VCaP (cell line): ENCODE data around the gene ABHD17B.
A peak's percentile ranks its signal among the peaks of the same experiment; 100 is the strongest.

Experiments
- H3K27ac ChIP-seq: fragments of 450-650 bp; 2 replicates; pipeline ENCODE4 v1.5.1; 2017
- TF ChIP-seq, protein P1 (sequence below): fragments of 450-650 bp; conservative IDR thresholded peaks from 2 replicates; pipeline ENCODE4 v1.5.1; 2017; ENCODE audit warnings: mild to moderate bottlenecking, moderate library complexity

The ABHD17B gene

DNA sequence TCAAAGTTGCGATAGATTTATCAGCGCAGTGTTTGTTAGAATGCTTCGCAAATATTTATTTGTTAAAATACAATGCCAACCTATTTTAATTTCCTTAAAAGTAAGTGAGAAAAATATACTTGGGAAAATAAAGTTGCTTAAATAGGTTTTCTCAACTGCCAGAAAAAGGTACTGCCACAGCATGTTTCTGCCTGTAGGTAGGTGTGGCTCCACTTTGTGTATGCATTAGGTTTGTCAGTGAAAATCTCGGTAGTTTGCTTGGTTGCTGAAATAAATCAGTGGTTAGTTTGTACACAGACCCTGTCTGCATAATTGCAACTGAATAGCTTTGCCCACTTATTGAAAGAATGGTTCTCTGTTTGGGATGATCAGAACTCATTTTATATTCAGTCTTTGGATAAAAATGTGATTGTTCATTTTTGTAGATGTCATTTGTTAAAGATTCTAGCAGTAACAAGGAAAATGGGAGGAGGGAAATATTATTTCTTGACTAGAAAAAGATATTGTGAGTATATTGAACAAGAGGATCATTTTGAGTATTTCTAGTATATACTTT, 26.2 kb upstream of the ABHD17B start:
- TF ChIP-seq, protein P1, sequence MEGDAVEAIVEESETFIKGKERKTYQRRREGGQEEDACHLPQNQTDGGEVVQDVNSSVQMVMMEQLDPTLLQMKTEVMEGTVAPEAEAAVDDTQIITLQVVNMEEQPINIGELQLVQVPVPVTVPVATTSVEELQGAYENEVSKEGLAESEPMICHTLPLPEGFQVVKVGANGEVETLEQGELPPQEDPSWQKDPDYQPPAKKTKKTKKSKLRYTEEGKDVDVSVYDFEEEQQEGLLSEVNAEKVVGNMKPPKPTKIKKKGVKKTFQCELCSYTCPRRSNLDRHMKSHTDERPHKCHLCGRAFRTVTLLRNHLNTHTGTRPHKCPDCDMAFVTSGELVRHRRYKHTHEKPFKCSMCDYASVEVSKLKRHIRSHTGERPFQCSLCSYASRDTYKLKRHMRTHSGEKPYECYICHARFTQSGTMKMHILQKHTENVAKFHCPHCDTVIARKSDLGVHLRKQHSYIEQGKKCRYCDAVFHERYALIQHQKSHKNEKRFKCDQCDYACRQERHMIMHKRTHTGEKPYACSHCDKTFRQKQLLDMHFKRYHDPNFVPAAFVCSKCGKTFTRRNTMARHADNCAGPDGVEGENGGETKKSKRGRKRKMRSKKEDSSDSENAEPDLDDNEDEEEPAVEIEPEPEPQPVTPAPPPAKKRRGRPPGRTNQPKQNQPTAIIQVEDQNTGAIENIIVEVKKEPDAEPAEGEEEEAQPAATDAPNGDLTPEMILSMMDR, result no peak
- H3K27ac ChIP-seq, result no peak overlapping the region

DNA sequence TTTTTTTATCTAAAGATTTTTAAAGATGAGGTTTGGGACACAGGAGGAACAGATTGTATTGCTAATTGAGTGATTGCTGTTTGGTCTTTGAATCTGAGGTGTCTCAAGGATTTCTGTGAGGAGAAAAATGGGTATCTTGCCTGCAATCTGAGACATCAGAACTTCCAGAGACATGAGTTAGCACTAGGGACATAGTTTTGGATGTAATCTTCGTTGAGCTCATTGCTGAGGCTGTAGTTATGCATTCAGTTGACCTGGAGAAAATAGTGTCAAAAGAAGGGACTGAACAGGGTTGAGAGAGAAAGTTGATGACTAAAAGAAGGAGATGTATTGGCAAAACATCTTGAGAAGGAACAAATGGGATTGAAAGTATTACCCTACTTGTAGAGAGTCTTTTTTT, 25.1 kb upstream of the ABHD17B start:
- no peak overlapping the region for H3K27ac ChIP-seq
- TF ChIP-seq, protein P1, result no peak

DNA sequence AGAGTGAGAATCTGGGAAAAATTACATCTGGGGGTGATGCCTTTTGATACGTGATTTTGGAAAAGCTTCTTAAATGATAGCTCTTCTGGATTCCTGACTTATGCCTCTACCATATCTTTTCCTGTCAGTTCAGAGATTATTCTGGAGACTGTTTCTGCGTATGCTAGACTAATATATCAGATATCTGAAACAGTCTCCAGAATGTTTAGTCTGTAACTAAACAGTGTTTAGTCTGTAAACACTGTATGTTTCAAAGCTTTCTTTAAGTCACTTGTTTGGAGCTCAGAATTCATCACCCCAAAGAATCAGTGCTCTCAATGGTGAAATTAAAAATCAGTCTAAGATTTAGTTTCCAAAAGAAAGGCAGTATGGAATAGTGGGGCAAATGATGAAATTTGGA, 20.2 kb upstream of the ABHD17B start:
- H3K27ac ChIP-seq, result no peak overlapping the region
- TF ChIP-seq, protein P1, result no peak

DNA sequence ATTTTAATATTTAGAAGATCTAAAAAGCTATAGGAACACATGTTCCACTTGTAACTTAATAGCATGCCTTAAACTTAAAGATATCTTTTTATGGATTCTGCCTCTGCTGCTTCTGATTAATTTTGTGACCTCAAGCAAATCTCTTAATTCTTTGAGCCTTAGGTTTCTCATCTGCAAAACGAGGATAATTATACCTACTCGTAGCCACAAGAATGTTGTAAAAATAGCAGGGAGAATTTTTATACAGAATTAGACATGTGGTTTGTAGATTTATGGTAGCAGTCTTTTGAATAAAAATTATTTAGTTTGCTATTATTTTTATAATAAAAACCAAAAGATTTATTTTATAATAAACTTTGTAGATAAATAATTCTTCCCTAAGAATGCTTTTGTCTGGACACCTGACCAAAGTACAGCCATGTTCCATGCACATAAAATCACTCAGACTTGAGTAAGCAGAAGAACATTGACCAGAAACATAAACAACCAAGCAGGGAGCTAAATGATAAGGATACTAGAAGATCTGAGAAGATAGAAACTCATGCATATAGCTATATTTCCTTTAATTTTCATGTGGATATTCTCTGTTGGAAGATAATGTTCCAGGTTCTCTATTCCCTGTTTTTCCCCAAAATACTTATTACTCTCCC, 18.9 kb upstream of the ABHD17B start:
- TF ChIP-seq, protein P1, result no peak
- peak overlapping the region; percentile 49 for H3K27ac ChIP-seq

DNA sequence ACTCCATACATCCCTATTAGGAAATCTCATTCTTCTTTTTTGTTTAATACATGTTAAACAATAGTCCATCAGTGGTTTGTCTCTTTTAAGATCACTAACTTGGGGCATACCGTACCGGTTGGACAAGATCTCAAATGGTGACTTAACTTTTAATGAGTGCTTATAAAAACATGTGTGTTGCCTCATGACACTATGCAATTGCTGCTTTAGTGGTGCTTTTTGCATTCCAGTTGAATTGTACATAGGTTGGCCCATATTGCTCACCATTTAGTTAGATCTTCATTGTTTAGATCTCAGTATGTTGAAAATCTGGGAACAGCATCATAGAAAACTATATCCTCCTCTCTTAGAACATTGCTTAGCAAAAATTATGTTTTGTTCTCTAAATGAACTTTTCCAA, 18.2 kb upstream of the ABHD17B start:
- H3K27ac ChIP-seq, result peak overlapping the region; percentile 49
- TF ChIP-seq, protein P1, result no peak

DNA sequence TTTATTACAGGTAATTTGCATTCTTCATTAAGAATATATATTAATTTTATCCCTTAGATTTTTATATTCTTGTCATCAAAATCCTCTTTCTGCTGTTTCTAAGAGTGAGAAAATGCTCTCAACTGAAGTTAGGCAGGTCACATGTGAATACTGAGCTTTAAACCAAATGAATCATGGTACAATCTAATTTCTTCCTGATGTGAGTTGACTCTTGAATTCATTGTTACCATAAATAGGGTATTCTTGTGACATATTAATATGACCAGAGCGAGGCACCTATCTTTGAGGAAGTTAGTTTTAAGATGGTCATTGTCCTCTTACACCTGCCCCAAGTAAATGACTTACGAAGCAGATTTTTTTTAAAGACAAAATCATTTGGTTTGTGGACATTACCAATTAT, 17.8 kb upstream of the ABHD17B start:
- TF ChIP-seq, protein P1, result no peak
- peak overlapping the region; percentile 49 for H3K27ac ChIP-seq

DNA sequence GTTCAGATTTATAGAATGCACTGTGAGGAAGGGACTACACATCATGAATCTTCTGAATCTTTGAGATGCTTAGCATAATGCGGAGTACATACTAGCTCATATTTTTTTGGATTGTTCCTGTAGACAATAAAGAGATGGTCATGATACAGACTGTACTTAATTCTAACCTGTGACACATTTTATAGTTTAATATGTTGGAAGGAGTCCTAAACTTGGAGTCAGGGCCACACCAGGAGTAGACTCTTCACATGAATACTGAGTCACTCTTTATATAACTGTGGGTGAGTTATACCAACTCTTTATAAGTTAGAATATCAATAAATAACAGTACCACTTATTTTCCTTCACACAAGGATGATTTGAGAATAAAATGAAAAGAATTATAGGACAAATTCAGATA, 17.4 kb upstream of the ABHD17B start:
- TF ChIP-seq, protein P1, result no peak
- H3K27ac ChIP-seq, result peak overlapping the region; percentile 49
